ENCODE results near the gene TTC21B.

- no peak for TF ChIP-seq CTCF (conservative IDR thresholded peaks at IDR 0.05 in 1 of 2, IDR thresholded peaks at IDR 0.05 in 1 of 2; ENCODE audit: extremely low read depth in 1 of 2, insufficient read depth in 1 of 2, low read depth in 1 of 2, low read length in 2 of 2)
- TF ChIP-seq EZH2 (IDR thresholded peaks at IDR 0.05; ENCODE audit: borderline replicate concordance, low read length): no peak
Observed at GRCh38 chr2:165876269-165876668, 77.3 kb downstream of the TTC21B start.
